HL-60 (cell line): ENCODE measurements around the gene DUSP2.

ENCODE experiments used
- DNase-seq, 2 experiments: peaks; one replicate each; pipeline ENCODE4 v3.0.0-alpha.2; 2010 to 2020; ENCODE audit warnings: low read depth in 1 of 2, low spot score in 1 of 2
- H3K27ac ChIP-seq: fragments of 250-450 bp; sonication (Bioruptor Pico); replicated peaks from 2 replicates; pipeline ENCODE4 v1.5.1; 2020; ENCODE audit warnings: mild to moderate bottlenecking, moderate library complexity
- H3K27me3 ChIP-seq: fragments of 250-450 bp; sonication (Bioruptor Pico); 2 replicates; pipeline ENCODE4 v1.5.1; 2021; ENCODE audit warnings: mild to moderate bottlenecking, moderate library complexity; ENCODE audit not compliant: insufficient read depth, poor library complexity, severe bottlenecking
- H3K4me3 ChIP-seq: replicated peaks from 2 replicates; pipeline ENCODE4 v1.5.1; 2011; ENCODE audit warnings: mild to moderate bottlenecking, control low read depth, low read length; ENCODE audit not compliant: insufficient read depth
- CTCF ChIP-seq: IDR thresholded peaks from one replicate; pipeline ENCODE4 v1.5.1; 2011; ENCODE audit warnings: low read length, control low read depth, inconsistent platforms; ENCODE audit not compliant: insufficient read depth
- GABPA ChIP-seq: IDR thresholded peaks from 2 replicates; pipeline ENCODE4 v1.6.1; 2012; ENCODE audit warnings: low read depth
- POLR2AphosphoS5 ChIP-seq: IDR thresholded peaks from 2 replicates; pipeline ENCODE4 v1.6.1; 2012; ENCODE audit warnings: low read depth
- SPI1 ChIP-seq: IDR thresholded peaks from 2 replicates; pipeline ENCODE4 v1.6.1; 2012; ENCODE audit warnings: low read depth, mild to moderate bottlenecking, borderline replicate concordance
- TF ChIP-seq, protein P1 (sequence below): IDR thresholded peaks from 2 replicates; pipeline ENCODE4 v1.6.1; 2012; ENCODE audit warnings: low read depth; ENCODE audit not compliant: insufficient replicate concordance

The DUSP2 gene

GRCh38 chr2:96114546-96114902, 30.7 kb downstream of the DUSP2 start:
- H3K27me3 ChIP-seq = peaks cover 18% of the 10 kb centered on the region
- no peak overlapping the region for H3K27ac ChIP-seq
- no peak overlapping the region for H3K4me3 ChIP-seq
- no peak for DNase-seq
- TF ChIP-seq CTCF = no peak
- no peak for TF ChIP-seq POLR2AphosphoS5

- TF ChIP-seq CTCF (no peak), SPI1 (no peak), GABPA (no peak), POLR2AphosphoS5 (no peak)
- TF ChIP-seq, protein P1, sequence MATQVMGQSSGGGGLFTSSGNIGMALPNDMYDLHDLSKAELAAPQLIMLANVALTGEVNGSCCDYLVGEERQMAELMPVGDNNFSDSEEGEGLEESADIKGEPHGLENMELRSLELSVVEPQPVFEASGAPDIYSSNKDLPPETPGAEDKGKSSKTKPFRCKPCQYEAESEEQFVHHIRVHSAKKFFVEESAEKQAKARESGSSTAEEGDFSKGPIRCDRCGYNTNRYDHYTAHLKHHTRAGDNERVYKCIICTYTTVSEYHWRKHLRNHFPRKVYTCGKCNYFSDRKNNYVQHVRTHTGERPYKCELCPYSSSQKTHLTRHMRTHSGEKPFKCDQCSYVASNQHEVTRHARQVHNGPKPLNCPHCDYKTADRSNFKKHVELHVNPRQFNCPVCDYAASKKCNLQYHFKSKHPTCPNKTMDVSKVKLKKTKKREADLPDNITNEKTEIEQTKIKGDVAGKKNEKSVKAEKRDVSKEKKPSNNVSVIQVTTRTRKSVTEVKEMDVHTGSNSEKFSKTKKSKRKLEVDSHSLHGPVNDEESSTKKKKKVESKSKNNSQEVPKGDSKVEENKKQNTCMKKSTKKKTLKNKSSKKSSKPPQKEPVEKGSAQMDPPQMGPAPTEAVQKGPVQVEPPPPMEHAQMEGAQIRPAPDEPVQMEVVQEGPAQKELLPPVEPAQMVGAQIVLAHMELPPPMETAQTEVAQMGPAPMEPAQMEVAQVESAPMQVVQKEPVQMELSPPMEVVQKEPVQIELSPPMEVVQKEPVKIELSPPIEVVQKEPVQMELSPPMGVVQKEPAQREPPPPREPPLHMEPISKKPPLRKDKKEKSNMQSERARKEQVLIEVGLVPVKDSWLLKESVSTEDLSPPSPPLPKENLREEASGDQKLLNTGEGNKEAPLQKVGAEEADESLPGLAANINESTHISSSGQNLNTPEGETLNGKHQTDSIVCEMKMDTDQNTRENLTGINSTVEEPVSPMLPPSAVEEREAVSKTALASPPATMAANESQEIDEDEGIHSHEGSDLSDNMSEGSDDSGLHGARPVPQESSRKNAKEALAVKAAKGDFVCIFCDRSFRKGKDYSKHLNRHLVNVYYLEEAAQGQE = no peak
Observed at GRCh38 chr2:96113951-96114350, 31.3 kb downstream of the DUSP2 start.

GRCh38 chr2:96113367-96113677, 31.9 kb downstream of the DUSP2 start:
- Histone ChIP-seq H3K27me3 (peaks cover 13% of the 10 kb centered on the region), H3K27ac (no peak overlapping the region), H3K4me3 (no peak overlapping the region)
- TF ChIP-seq, protein P1 = no peak
- TF ChIP-seq CTCF (no peak), SPI1 (no peak), POLR2AphosphoS5 (no peak), GABPA (no peak)
- no peak for DNase-seq

More at GRCh38 chr2:96113951-96114350, 31.3 kb downstream of the DUSP2 start:
- Histone ChIP-seq H3K4me3 (no peak overlapping the region), H3K27ac (no peak overlapping the region), H3K27me3 (peaks cover 13% of the 10 kb centered on the region)
- no peak for DNase-seq

GRCh38 chr2:96112501-96113366, 32.5 kb downstream of the DUSP2 start:
- H3K4me3 ChIP-seq = no peak overlapping the region
- no peak for TF ChIP-seq GABPA
- TF ChIP-seq CTCF = no peak
- TF ChIP-seq, protein P1 = no peak
- no peak for TF ChIP-seq POLR2AphosphoS5
- no peak for TF ChIP-seq SPI1
- no peak for DNase-seq
- H3K27ac ChIP-seq = no peak overlapping the region
- peaks cover 10% of the 10 kb centered on the region for H3K27me3 ChIP-seq
